HG02610 (cell line): ENCODE results near the gene NDOR1.
"Not testable (repeated sequence)": the region's sequence is repeated elsewhere in the genome, so short reads cannot be mapped to it uniquely, and the experiment has no call there.

Experiments used
- ATAC-seq: cut with Tn5 transposase; IDR thresholded peaks from one replicate; pipeline ENCODE4 v1.9.1; 2021; ENCODE audit warnings: mild to moderate bottlenecking, moderate library complexity; ENCODE audit not compliant: unreplicated experiment

Gene NDOR1

DNA sequence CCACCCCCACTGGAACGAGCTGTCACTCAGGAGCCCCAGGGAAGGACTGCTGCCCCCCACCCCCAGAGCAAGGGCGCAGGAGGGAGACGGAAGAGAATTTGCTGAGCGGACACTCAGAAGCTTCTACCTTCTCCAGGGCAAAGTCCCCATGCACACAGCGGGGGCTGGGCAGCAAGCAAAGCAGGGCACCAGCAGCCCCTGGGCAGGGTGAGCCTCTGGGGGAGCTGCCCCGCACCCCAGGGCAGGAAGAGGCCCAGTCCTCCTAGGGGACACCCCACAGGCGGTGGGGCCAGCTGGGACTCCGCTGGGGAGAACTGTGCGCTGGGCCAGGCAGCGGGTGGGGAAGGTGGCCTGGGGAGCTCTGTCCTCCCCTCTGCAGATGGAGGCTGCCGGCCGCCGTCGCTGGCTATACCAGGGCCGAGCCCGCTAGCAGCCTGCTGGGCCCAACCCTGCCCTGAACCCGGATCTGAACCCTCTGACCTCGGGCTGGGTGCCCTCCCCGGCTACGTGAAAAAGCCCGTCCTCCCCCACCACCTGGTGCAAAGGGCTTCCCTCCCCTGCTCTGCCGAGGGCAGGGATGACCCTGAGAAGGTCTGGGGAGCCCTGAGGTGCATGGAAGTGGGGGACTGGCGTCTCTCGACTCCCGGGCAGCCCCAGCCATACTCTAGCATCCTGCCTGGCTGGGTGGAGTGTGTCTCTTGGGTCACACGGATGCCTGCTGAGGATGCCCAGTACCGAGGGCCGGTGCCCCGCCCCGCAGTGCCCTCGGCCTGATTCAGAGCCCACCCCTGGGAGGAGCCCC lies 24.6 kb downstream of the NDOR1 start:
- no peak for ATAC-seq

DNA sequence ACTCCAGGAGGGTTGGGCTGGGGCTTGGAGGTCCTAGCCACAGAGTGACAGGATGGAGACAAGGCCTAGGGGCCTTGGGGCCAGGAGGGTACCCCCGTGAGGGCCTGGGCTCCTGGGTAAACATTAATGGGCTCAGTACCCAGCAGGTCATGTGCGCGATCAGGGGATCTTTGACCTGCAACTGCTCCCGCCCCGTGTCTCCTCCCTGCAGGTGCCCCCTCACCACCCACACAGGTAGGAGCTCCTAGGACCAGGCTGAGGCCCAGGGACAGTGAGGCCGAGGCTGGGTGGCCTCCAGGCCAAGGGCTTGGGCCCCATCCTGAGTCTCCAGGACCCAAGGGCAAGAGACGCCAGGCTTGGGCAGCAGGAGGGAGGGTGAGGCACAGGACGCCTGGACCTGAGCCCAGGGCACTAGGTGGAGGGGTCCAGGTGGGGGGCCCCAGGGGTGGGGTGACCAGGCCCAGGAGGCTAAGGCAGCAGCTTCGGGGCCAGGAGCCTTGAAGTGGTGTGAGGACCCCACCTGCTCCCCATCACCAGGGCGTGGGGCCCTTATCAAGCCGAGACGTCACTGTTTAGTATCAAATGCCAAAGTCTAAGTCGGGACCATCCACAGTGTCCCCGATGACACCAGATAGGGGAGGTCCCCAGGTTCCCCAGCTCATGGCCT lies 25.3 kb downstream of the NDOR1 start, which contains the start of gene SLC34A3:
Gene SLC34A3 (plus strand): TSS at position 197 of the 667 bp plus-strand sequence. CDS start 802 bp downstream, outside the sequence.
- ATAC-seq: no peak

DNA sequence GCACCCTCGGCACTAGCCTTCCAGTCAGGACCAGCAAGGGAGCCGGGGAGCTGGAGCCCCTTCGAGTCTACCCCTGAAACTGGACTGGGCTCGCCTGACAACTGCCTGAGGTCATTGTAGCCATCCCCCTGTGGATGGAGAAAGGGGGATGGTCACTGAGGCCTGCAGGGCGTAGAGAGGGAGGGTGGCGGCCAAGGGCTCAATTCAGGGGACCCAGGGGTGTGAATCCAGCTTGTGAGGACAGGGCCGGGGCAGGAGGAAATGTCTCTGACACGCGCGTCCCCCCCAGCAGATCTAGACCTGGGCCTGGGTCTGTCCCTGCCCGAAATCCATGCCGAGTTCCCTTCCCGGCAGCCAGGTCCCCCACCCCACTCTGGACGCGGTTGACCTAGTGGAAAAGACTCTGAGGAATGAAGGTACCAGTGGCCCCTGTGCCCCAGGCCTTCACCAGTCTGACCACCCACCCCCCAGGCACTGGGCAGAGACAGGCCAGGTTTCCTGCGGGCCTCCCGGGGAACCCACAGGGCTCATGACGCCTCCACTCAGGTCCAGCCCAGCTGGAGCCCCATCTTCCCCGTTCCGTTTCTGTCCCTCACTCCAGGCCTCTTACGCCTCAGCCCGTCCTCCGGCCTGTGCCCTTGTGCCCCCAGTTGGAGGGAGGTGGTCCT lies 26.0 kb downstream of the NDOR1 start:
- ATAC-seq: no peak

DNA sequence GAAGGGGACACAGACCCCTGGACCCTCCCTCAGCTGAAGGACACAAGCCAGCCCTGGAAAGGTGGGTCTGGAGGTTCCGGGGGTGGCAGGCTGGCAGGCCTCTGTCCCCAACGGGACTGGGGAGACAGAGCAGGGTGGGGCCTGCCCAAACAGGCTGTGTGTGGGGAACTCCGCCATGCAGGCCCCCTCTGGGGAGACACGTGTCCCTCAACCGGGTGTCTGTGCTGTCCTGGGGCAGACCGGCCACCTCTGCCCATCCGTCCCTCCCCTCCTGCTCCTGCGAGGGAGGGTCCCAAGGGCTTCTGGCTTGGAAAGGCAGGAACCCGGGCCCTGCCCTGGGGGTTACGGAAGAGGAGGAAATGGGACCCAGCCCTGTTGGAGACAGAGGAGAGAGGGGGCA lies 26.6 kb downstream of the NDOR1 start:
- ATAC-seq: no peak

DNA sequence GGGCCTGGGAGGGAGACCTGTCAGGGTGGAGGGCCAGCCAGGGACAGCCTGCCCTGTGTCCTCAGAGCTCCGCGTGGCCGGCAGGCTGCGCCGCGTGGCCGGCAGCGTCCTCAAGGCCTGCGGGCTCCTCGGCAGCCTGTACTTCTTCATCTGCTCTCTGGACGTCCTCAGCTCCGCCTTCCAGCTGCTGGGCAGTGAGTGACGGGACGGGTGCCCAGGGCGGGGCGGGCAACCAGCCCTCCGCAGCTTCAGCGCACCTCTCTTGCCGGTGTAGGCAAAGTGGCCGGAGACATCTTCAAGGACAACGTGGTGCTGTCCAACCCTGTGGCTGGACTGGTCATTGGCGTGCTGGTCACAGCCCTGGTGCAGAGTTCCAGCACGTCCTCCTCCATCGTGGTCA lies 27.0 kb downstream of the NDOR1 start:
- ATAC-seq: no peak

- ATAC-seq: no peak
These were observed 27.9 kb downstream of the NDOR1 start for GRCh38 chr9:137233143-137233980.

DNA sequence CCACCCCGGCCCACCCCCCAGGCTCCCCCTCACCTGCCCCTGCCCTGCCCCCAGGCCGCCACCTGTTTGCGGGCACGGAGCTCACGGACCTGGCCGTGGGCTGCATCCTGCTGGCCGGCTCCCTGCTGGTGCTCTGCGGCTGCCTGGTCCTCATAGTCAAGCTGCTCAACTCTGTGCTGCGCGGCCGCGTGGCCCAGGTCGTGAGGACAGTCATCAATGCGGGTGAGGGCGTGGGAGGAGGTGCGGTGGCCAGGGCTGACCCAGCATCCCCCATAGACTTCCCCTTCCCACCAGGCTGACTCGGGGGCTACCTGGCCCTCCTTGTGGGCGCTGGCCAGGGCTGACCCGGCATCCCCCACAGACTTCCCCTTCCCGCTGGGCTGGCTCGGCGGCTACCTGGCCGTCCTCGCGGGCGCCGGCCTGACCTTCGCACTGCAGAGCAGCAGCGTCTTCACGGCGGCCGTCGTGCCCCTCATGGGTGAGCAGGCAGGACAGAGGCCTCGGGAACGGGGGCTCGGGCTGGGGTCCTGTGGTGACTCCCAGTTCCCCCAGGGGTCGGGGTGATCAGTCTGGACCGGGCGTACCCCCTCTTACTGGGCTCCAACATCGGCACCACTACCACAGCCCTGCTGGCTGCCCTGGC lies 28.7 kb downstream of the NDOR1 start:
- ATAC-seq: no peak

GRCh38 chr9:137234758-137235423 lies 29.4 kb downstream of the NDOR1 start:
- no peak for ATAC-seq

- ATAC-seq: no peak
These were observed 30.1 kb downstream of the NDOR1 start for GRCh38 chr9:137235424-137236237.

- no peak for ATAC-seq
These were observed 30.9 kb downstream of the NDOR1 start for GRCh38 chr9:137236238-137236935.

DNA sequence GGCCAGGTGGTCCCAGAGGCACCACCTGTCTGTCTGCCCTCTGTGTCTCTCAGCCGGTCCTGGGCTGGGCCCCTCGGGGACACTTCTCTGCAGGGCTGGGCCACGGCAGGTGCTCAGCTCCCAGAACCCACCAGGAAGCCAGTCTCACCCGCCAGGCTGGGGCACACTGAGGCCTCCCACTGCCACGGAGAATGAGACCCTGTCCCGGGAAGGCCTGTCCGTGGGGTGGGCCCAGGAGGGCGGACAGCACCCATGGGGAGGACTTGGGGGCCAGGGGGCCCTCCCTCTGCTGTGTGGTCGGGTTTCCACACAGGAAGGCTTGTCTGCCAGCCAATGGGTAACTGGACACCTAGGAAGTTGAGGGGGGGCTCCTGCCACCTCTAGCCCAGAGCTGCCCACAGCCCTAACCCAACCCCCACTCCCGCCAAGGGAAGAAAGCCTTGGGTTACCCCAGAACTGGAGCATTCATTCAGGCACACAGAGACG lies 31.5 kb downstream of the NDOR1 start:
- no peak for ATAC-seq

GRCh38 chr9:137237759-137238726 lies 32.5 kb downstream of the NDOR1 start:
- ATAC-seq: no peak

DNA sequence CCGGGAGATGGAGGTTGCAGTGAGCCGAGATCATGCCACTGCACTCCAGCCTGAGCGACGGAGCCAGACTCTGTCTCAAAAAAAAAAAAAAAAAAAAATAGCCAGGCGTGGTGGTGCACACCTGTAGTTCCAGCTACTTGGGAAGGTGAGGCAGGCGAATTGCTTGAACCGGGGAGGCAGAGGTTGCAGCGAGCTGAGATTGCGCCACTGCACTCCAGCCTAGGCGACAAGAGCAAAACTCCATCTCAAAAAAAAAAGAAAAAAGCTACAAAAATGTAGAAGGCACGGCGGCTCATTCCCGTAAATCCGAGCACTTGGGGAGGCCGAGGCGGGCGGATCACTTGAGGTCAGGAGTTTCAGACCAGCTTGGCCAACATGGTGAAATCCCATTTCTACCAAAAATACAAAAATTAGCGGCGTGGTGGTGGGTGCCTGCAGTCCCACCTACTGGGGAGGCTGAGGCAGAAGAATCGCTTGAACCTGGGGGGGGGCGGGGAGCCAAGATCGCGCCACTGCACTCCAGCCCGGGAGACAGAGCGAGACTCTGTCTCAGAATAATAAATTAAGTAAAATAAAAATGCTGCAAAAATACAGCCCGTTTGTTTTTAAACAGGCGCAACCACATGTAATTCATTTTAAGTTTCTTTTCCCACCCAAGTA lies 34.2 kb downstream of the NDOR1 start:
- ATAC-seq: not testable (repeated sequence)

DNA sequence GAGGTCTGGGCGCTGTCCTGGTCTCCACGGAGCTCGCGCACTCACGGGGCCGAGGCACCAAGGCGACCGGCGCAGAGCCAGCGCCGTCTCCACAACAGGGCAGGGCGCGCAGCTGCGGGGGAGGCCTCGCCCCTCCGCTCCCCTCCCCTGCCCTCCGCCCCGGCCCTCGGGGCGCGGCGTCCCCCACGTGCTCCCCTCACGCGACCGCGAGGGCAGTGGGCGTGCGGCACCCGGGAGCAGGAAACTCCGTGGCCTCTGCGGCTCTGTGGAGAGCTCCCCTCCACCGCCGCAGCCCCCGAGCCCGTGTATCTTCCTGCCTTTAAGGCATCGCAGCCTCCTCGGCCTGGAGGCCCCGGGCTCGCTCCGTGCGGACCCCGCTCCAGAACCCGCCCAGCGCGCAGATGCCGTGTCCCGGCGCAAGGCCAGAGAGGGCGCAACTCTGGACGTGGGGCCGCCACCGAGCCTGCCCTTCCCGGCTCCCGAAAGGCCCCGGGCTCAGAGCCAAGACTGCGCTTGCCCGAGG lies 34.9 kb downstream of the NDOR1 start:
- peak; percentile 21 for ATAC-seq

- ATAC-seq: peak; percentile 77
These were observed 35.5 kb downstream of the NDOR1 start, which contains the start of gene TUBB4B for GRCh38 chr9:137240841-137241489. Gene TUBB4B (plus strand): TSS chr9:137241287. CDS start chr9:137241361, 74 bp downstream.
